BLaER1 treated with 17β-estradiol and CSF1 and Interleukin-3, amounts not matched to agents 10 nM and 100 nM (cell line): Measurements from ENCODE around the gene NLGN3.

ENCODE experiments used
- H3K27ac ChIP-seq, 11 experiments: shearing (Covaris generic); formaldehyde crosslinking; 2 replicates each; pipeline ENCODE4 v1.8.1; 2022
- H3K27me3 ChIP-seq, 11 experiments: shearing (Covaris generic); formaldehyde crosslinking; 2 replicates each; pipeline ENCODE4 v1.8.1; 2022
- H3K36me3 ChIP-seq, 11 experiments: shearing (Covaris generic); formaldehyde crosslinking; 2 replicates each; pipeline ENCODE4 v1.8.1; 2022
- H3K4me1 ChIP-seq, 10 experiments: shearing (Covaris generic); formaldehyde crosslinking; 2 replicates each; pipeline ENCODE4 v1.8.1; 2022
- H3K4me2 ChIP-seq, 11 experiments: shearing (Covaris generic); formaldehyde crosslinking; 2 replicates each; pipeline ENCODE4 v1.8.1; 2022
- H3K4me3 ChIP-seq, 10 experiments: shearing (Covaris generic); formaldehyde crosslinking; 2 replicates each; pipeline ENCODE4 v1.8.1; 2022
- H3K9ac ChIP-seq, 11 experiments: shearing (Covaris generic); formaldehyde crosslinking; 2 replicates each; pipeline ENCODE4 v1.8.1; 2022
- H3K9me3 ChIP-seq, 11 experiments: shearing (Covaris generic); formaldehyde crosslinking; replicated peaks in 1 of 11; 2 replicates each; pipeline ENCODE4 v1.8.1; 2022
- H4K20me1 ChIP-seq, 11 experiments: shearing (Covaris generic); formaldehyde crosslinking; 2 replicates each; pipeline ENCODE4 v1.8.1; 2022
- Cebpa-rat ChIP-seq, 11 experiments: shearing (Covaris generic); IDR thresholded peaks; 2 replicates each; pipeline ENCODE4 v1.8.1; 2022

Gene NLGN3

DNA sequence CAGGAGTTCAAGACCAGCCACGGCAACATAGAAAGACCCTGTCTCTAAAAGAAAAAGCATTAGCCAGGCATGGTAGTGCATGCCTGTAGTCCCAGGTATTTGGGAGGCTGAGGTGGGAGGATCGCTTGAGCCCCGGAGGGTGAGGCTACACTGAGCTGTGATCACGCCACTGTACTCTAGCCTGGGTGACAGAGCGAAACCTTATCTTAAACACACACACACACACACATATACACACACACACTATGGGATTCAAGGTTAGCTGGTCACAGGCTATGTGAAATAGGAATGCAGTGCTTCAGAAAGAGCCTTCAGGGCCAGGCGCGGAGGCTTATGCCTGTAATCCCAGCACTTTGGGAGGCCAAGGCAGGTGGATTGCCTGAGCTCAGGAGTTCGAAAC, 23.5 kb downstream of the NLGN3 start:
- no peak overlapping the region for H3K27ac ChIP-seq
- H3K4me1 ChIP-seq: peaks cover 25 to 48% (median 36%) of the 10 kb centered on the region in 10 experiments
- H4K20me1 ChIP-seq: peaks cover 0 to 8% (median 0%) of the 10 kb centered on the region in 11 experiments; a peak in 4 of 22 replicates
- H3K27me3 ChIP-seq: peaks cover 51 to 78% (median 71%) of the 10 kb centered on the region in 11 experiments; a peak in 21 of 22 replicates
- TF ChIP-seq Cebpa-rat (IDR thresholded peaks at IDR 0.05): no peak
- H3K36me3 ChIP-seq: peaks cover 0 to 15% (median 5%) of the 10 kb centered on the region in 11 experiments; a peak in 9 of 22 replicates
- peaks cover 0 to 12% (median 0%) of the 10 kb centered on the region in 11 experiments; a peak in 5 of 22 replicates for H3K9me3 ChIP-seq
- no peak overlapping the region for H3K9ac ChIP-seq
- H3K4me2 ChIP-seq: no peak overlapping the region
- H3K4me3 ChIP-seq: no peak overlapping the region

GRCh38 chrX:71169586-71169985, 24.9 kb downstream of the NLGN3 start:
- Histone ChIP-seq H3K27ac (no peak overlapping the region), H3K4me2 (no peak overlapping the region), H3K4me1 (peaks cover 15 to 38% (median 29%) of the 10 kb centered on the region in 10 experiments), H3K9ac (no peak overlapping the region), H4K20me1 (peaks cover 0 to 5% (median 0%) of the 10 kb centered on the region in 11 experiments; a peak in 2 of 22 replicates), H3K36me3 (peaks cover 0 to 15% (median 5%) of the 10 kb centered on the region in 11 experiments; a peak in 9 of 22 replicates), H3K4me3 (no peak overlapping the region), H3K27me3 (peaks cover 45 to 78% (median 71%) of the 10 kb centered on the region in 11 experiments), H3K9me3 (peaks cover 0 to 12% (median 0%) of the 10 kb centered on the region in 11 experiments; a peak in 5 of 22 replicates)
- no peak for TF ChIP-seq Cebpa-rat (IDR thresholded peaks at IDR 0.05)

DNA sequence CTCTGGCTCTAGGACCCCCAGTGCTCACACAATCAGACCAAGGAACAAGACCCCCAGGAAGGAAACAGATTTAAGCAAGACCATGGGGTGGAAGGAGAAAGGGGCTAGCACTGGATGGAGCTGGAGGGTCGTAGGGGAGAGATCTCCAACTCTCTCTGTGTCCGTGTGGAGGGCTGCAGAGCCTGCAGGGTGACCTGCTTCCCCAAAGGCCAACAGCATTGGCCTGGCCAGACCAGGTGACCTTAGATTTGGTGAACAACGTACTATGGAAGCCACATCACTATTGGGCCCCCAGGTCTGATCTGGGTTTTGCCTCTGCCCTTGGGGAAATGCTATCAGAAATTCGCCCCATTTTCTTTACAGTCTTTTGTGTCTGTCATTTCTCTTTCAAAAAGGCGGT, 26.0 kb downstream of the NLGN3 start:
- TF ChIP-seq Cebpa-rat (IDR thresholded peaks at IDR 0.05): no peak
- peak overlapping the region in 3 of 11 experiments; percentile 8 to 37 (median 9); a peak in 3 of 22 replicates for H3K27ac ChIP-seq
- peaks cover 0 to 5% (median 0%) of the 10 kb centered on the region in 11 experiments; a peak in 1 of 22 replicates for H4K20me1 ChIP-seq
- H3K4me1 ChIP-seq: peaks cover 15 to 30% (median 21%) of the 10 kb centered on the region in 10 experiments
- H3K4me3 ChIP-seq: no peak overlapping the region
- no peak overlapping the region for H3K9ac ChIP-seq
- peaks cover 0 to 15% (median 5%) of the 10 kb centered on the region in 11 experiments; a peak in 9 of 22 replicates for H3K36me3 ChIP-seq
- H3K9me3 ChIP-seq: peaks cover 0 to 12% (median 0%) of the 10 kb centered on the region in 11 experiments; a peak in 5 of 22 replicates
- peak overlapping the region in 9 of 11 experiments; percentile 7 to 57 (median 31); a peak in 11 of 22 replicates for H3K4me2 ChIP-seq
- peaks cover 45 to 78% (median 71%) of the 10 kb centered on the region in 11 experiments for H3K27me3 ChIP-seq

DNA sequence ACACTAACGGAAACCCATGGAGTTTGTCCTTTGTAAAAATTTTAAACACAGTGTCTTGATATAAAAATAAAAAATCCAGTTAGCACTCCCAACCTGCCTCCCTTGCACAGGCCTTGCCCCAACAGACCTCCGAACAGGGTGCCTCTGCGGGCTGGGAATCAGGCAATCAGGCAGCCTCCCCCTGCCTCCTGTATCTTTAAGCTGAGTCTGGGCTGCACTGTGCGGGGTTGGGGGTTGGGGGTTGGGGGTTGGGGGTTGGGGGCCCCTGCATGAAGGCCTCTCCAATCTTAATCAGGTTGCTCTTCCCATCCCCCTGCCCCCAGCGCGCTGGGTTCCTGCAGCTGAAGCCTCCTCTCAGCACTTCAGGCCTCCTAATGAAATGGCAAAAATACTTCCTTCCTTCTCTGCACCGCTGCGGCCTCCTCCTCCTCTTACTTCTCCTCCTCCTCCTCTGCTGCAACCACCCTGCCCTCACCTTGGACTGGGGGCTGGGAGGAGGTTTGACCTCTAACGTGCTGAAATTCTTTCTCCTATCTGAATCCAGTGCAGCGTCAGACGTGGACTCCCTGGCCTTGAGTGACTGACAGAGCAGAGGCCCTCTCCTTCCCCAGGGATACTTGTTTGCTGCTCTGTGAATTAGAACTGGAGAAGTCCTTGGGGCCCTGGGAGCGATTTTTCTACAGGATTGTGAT, 26.6 kb downstream of the NLGN3 start:
- Histone ChIP-seq H3K9ac (peak overlapping the region in 2 of 11 experiments; percentile 6 to 42; a peak in 1 of 22 replicates), H3K4me2 (peak overlapping the region in 9 of 11 experiments; percentile 21 to 64 (median 39); a peak in 15 of 22 replicates)

DNA sequence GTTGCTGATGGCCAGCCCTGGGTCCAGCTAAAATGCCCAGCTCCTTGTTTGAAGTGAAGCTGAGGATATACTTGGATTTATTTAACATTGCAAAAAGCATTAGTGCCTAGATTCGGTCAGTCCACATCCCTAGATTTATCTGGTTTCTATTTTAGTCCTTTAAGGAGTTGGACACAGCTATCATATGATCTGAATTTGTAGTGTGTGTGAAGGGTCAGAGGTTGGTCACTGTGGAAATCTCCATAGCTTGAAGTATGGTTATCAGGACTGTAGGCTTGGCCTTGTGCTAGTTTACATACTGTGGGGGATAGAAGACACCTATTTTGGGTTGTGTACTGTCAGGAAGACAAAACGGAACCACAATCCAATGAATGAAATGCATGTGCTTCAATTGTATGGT, 28.8 kb downstream of the NLGN3 start:
- Histone ChIP-seq H3K9ac (no peak overlapping the region), H4K20me1 (0 out of 22 replicates have a peak, but pooled peaks cover 0 to 6% (median 0%) of the 10 kb centered on the region in 11 experiments), H3K27me3 (peaks cover 47 to 79% (median 72%) of the 10 kb centered on the region in 11 experiments), H3K36me3 (peaks cover 0 to 12% (median 0%) of the 10 kb centered on the region in 11 experiments; a peak in 2 of 22 replicates), H3K9me3 (no peaks in the 10 kb centered on the region), H3K4me3 (no peak overlapping the region), H3K4me2 (no peak overlapping the region), H3K27ac (no peak overlapping the region), H3K4me1 (peaks cover 7 to 20% (median 15%) of the 10 kb centered on the region in 10 experiments; a peak in 19 of 20 replicates)
- no peak for TF ChIP-seq Cebpa-rat (IDR thresholded peaks at IDR 0.05)

More for the DNA sequence above, 26.6 kb downstream of the NLGN3 start:
- H3K27ac ChIP-seq: peak overlapping the region in 7 of 11 experiments; percentile 15 to 53 (median 38); a peak in 9 of 22 replicates
- peaks cover 12 to 26% (median 17%) of the 10 kb centered on the region in 10 experiments for H3K4me1 ChIP-seq
- no peak overlapping the region for H3K4me3 ChIP-seq
- peaks cover 47 to 76% (median 71%) of the 10 kb centered on the region in 11 experiments for H3K27me3 ChIP-seq
- peaks cover 0 to 5% (median 0%) of the 10 kb centered on the region in 11 experiments; a peak in 1 of 22 replicates for H4K20me1 ChIP-seq
- H3K9me3 ChIP-seq: peaks cover 0 to 12% (median 0%) of the 10 kb centered on the region in 11 experiments; a peak in 5 of 22 replicates
- peaks cover 0 to 15% (median 5%) of the 10 kb centered on the region in 11 experiments; a peak in 9 of 22 replicates for H3K36me3 ChIP-seq
- no peak for TF ChIP-seq Cebpa-rat (IDR thresholded peaks at IDR 0.05)

DNA sequence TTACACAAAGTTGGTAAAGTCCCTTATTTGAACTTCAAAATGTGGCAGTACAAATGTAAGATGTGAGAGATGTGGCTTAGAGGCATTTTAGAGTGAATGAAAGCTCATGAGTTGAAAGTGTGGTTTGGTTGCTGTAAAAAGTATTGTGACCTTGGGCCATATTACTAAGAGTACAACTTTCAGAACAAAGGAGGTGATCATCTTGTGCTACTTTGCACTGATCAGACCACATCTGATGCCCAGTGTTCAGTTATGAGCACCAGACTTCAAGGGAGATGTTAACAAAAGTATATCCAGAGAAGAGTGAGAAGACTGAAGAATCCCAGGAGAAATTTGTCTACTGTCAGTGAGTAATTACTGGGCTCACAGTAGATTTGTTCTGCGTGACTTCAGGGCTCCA, 30.2 kb downstream of the NLGN3 start:
- Histone ChIP-seq H3K9ac (no peak overlapping the region), H3K27ac (no peak overlapping the region), H3K4me2 (no peak overlapping the region), H4K20me1 (peaks cover 0 to 6% (median 0%) of the 10 kb centered on the region in 11 experiments; a peak in 3 of 22 replicates), H3K9me3 (no peaks in the 10 kb centered on the region), H3K36me3 (peaks cover 0 to 12% (median 0%) of the 10 kb centered on the region in 11 experiments; a peak in 1 of 22 replicates), H3K4me1 (peaks cover 7 to 20% (median 15%) of the 10 kb centered on the region in 10 experiments), H3K27me3 (peaks cover 56 to 92% (median 78%) of the 10 kb centered on the region in 11 experiments), H3K4me3 (no peak overlapping the region)
- TF ChIP-seq Cebpa-rat (IDR thresholded peaks at IDR 0.05): no peak

DNA sequence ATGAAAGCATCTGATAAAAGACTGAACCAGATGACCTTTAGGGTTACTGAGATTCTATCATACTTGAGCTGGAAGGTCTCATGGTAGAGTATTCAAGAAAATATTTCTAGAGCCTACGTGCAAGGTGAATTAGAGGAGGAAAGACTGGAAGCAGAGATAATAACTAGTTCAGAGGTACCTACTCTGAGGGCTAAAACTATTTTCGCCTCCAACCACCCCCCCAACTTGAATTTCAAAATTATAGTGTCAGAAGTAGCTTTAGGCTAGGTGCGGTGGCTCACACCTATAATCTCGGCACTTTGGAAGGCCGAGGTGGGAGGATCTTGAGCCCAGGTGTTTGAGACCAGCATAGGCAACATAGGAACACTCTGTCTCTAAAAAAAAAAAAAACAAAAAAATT, 30.9 kb downstream of the NLGN3 start:
- Histone ChIP-seq H3K4me1 (peaks cover 11 to 21% (median 12%) of the 10 kb centered on the region in 10 experiments), H4K20me1 (peaks cover 0 to 6% (median 0%) of the 10 kb centered on the region in 11 experiments; a peak in 3 of 22 replicates), H3K9ac (no peak overlapping the region), H3K36me3 (peaks cover 0 to 12% (median 0%) of the 10 kb centered on the region in 11 experiments; a peak in 1 of 22 replicates), H3K27me3 (peaks cover 61 to 93% (median 85%) of the 10 kb centered on the region in 11 experiments), H3K4me3 (no peak overlapping the region), H3K4me2 (no peak overlapping the region), H3K9me3 (no peaks in the 10 kb centered on the region), H3K27ac (no peak overlapping the region)
- no peak for TF ChIP-seq Cebpa-rat (IDR thresholded peaks at IDR 0.05)

- no peak overlapping the region for H3K4me3 ChIP-seq
- no peak for TF ChIP-seq Cebpa-rat (IDR thresholded peaks at IDR 0.05)
- H3K9me3 ChIP-seq: no peaks in the 10 kb centered on the region
- peaks cover 0 to 21% (median 9%) of the 10 kb centered on the region in 10 experiments; a peak in 16 of 20 replicates for H3K4me1 ChIP-seq
- H3K27me3 ChIP-seq: peaks cover 59 to 95% (median 91%) of the 10 kb centered on the region in 11 experiments
- peak overlapping the region in 1 of 11 experiments; percentile 9; a peak in 1 of 22 replicates for H3K9ac ChIP-seq
- H3K27ac ChIP-seq: no peak overlapping the region
- peaks cover 0 to 6% (median 0%) of the 10 kb centered on the region in 11 experiments; a peak in 3 of 22 replicates for H4K20me1 ChIP-seq
- H3K36me3 ChIP-seq: peaks cover 0 to 12% (median 0%) of the 10 kb centered on the region in 11 experiments; a peak in 1 of 22 replicates
- H3K4me2 ChIP-seq: no peak overlapping the region
These were observed 32.7 kb downstream of the NLGN3 start for GRCh38 chrX:71177327-71177726.
